SK-N-SH (cell line): Measurements from ENCODE around the gene UBE2D1. TPM values are rescaled to one million over a fixed set of nuclear protein-coding genes. Genes with fewer than 3 reads are reported as not detected.

Experiments used
- CTCF ChIA-PET: fragments of 300-600, 350-600 bp; formaldehyde crosslinking; extraction: SDS; loops from one replicate; lab custom pipeline; 2021; lab: Yijun Ruan, JAX
- POLR2A ChIA-PET: fragments of 350-600 bp; sonication (Branson Sonifier 250); formaldehyde crosslinking; extraction: SDS; loops from one replicate; lab custom pipeline; 2020; ENCODE audit warnings: antibody characterized with exemption, inconsistent platforms; lab: Yijun Ruan, JAX
- DNase-seq: peaks from one replicate; pipeline ENCODE4 v3.0.0; 2012
- H2AFZ ChIP-seq: fragments of 200-600 bp; sonication (generic); 2 replicates; pipeline ENCODE4 v1.8.1; 2016; ENCODE audit warnings: antibody characterized with exemption, mild to moderate bottlenecking, low read depth
- H3F3A ChIP-seq: fragments of 200-600 bp; sonication (generic); replicated peaks from 2 replicates; pipeline ENCODE3; 2016; ENCODE audit warnings: antibody characterized with exemption, mild to moderate bottlenecking; ENCODE audit not compliant: insufficient read depth
- H3K27ac ChIP-seq, 2 experiments: fragments of 200-500 bp in 1 of 2; fragments of 200-600 bp in 1 of 2; sonication (Bioruptor generic) in 1 of 2; sonication (generic), shearing (Covaris generic) in 1 of 2; 2 replicates each; pipeline versions ENCODE4 v1.5.1 to v1.6.1; 2014 to 2016; ENCODE audit warnings: low read depth in 2 of 2, inconsistent platforms in 1 of 2, low read length in 1 of 2, mild to moderate bottlenecking in 1 of 2, mixed read lengths in 1 of 2
- H3K27me3 ChIP-seq: fragments of 200-600 bp; sonication (generic), shearing (Covaris generic); 2 replicates; pipeline ENCODE4 v1.6.1; 2016; ENCODE audit warnings: mixed run types; ENCODE audit not compliant: insufficient read depth
- H3K36me3 ChIP-seq, 2 experiments: fragments of 200-500 bp in 1 of 2; fragments of 200-600 bp in 1 of 2; sonication (Bioruptor generic) in 1 of 2; sonication (generic) in 1 of 2; replicated peaks in 1 of 2; 2 replicates each; pipeline versions ENCODE3 to v1.5.1; 2014 to 2016; ENCODE audit warnings: low read length in 1 of 2, mild to moderate bottlenecking in 1 of 2; ENCODE audit not compliant: insufficient read depth in 2 of 2, control insufficient read depth in 1 of 2
- H3K4me1 ChIP-seq, 2 experiments: fragments of 200-500 bp in 1 of 2; fragments of 200-600 bp in 1 of 2; sonication (Bioruptor generic) in 1 of 2; sonication (generic), shearing (Covaris generic) in 1 of 2; 2 replicates each; pipeline versions ENCODE4 v1.5.1 to v1.6.1; 2014 to 2016; ENCODE audit warnings: low read depth in 1 of 2, low read length in 1 of 2, mixed run types in 1 of 2; ENCODE audit not compliant: insufficient read depth in 2 of 2, control insufficient read depth in 1 of 2
- H3K4me2 ChIP-seq: fragments of 200-600 bp; sonication (generic), shearing (Covaris generic); 2 replicates; pipeline ENCODE4 v1.6.1; 2017; ENCODE audit warnings: mixed run types
- H3K4me3 ChIP-seq, 2 experiments: fragments of 200-500 bp in 1 of 2; fragments of 200-600 bp in 1 of 2; sonication (Bioruptor generic) in 1 of 2; sonication (generic), shearing (Covaris generic) in 1 of 2; 2 replicates each; pipeline versions ENCODE4 v1.5.1 to v1.8.1; 2014 to 2016; ENCODE audit warnings: low read depth in 2 of 2, inconsistent platforms in 1 of 2, low read length in 1 of 2, mild to moderate bottlenecking in 1 of 2, mixed read lengths in 1 of 2, moderate library complexity in 1 of 2
- H3K79me2 ChIP-seq: fragments of 200-600 bp; sonication (generic); 2 replicates; pipeline ENCODE4 v1.8.1; 2017; ENCODE audit warnings: mild to moderate bottlenecking; ENCODE audit not compliant: insufficient read depth
- H3K9ac ChIP-seq: fragments of 200-600 bp; sonication (generic); 2 replicates; pipeline ENCODE4 v1.6.1; 2017; ENCODE audit warnings: mixed run types
- H3K9me2 ChIP-seq: fragments of 200-600 bp; sonication (generic); 2 replicates; pipeline ENCODE4 v1.6.1; 2017; ENCODE audit warnings: mixed run types
- H3K9me3 ChIP-seq: fragments of 200-600 bp; sonication (generic); 2 replicates; pipeline ENCODE4 v1.6.1; 2017; ENCODE audit warnings: mixed run types, mild to moderate bottlenecking, moderate library complexity
- H4K20me1 ChIP-seq: fragments of 200-600 bp; sonication (generic); 2 replicates; pipeline ENCODE4 v1.6.1; 2017; ENCODE audit warnings: mild to moderate bottlenecking, mixed run types; ENCODE audit not compliant: insufficient read depth
- CTCF ChIP-seq: fragments of 200-600 bp; sonication (generic); IDR thresholded peaks from 2 replicates; pipeline ENCODE4 v1.6.1; 2017; ENCODE audit warnings: antibody characterized with exemption, mild to moderate bottlenecking, moderate library complexity
- EZH2phosphoT487 ChIP-seq: fragments of 200-600 bp; sonication (generic); IDR thresholded peaks from 2 replicates; pipeline ENCODE4 v1.6.1; 2017; ENCODE audit warnings: low read depth, mixed run types, mild to moderate bottlenecking, antibody characterized with exemption, moderate library complexity, borderline replicate concordance
- FOXJ3 ChIP-seq: sonication (generic); formaldehyde crosslinking; IDR thresholded peaks from 2 replicates; pipeline ENCODE4 v1.5.1; 2020; ENCODE audit warnings: mild to moderate bottlenecking, missing genetic modification reagents
- FOXM1 ChIP-seq: IDR thresholded peaks from 2 replicates; pipeline ENCODE4 v1.4.0; 2012; ENCODE audit warnings: low read depth, mild to moderate bottlenecking
- GATA2 ChIP-seq: sonication (generic); formaldehyde crosslinking; IDR thresholded peaks from 2 replicates; pipeline ENCODE4 v1.5.0; 2020; ENCODE audit warnings: mild to moderate bottlenecking, missing genetic modification reagents
- IRF3 ChIP-seq: fragments of 150-350 bp; IDR thresholded peaks from 2 replicates; pipeline ENCODE4 v1.6.1; 2016; ENCODE audit warnings: mild to moderate bottlenecking, low read depth, low read length
- JUND ChIP-seq: IDR thresholded peaks from 2 replicates; pipeline ENCODE4 v1.4.0; 2012
- MAX ChIP-seq: IDR thresholded peaks from 2 replicates; pipeline ENCODE4 v1.4.0; 2012; ENCODE audit warnings: low read depth
- MEF2A ChIP-seq: IDR thresholded peaks from 2 replicates; pipeline ENCODE4 v1.4.0; 2012; ENCODE audit warnings: low read depth, borderline replicate concordance
- MXI1 ChIP-seq: IDR thresholded peaks from 2 replicates; pipeline ENCODE4 v1.6.1; 2012; ENCODE audit warnings: mild to moderate bottlenecking, low read depth, low read length, improper control_type of control experiment
- NFIC ChIP-seq: IDR thresholded peaks from 2 replicates; pipeline ENCODE4 v1.4.0; 2012; ENCODE audit warnings: borderline replicate concordance
- RCOR1 ChIP-seq: fragments of 150-350 bp; IDR thresholded peaks from 2 replicates; pipeline ENCODE4 v1.6.1; 2017; ENCODE audit warnings: antibody characterized with exemption, low read length
- RFX5 ChIP-seq: IDR thresholded peaks from 2 replicates; pipeline ENCODE4 v1.6.1; 2012; ENCODE audit warnings: mild to moderate bottlenecking, improper control_type of control experiment, low read length
- SIN3A ChIP-seq: IDR thresholded peaks from 2 replicates; pipeline ENCODE4 v1.6.1; 2012; ENCODE audit warnings: low read depth, mild to moderate bottlenecking, low read length, moderate library complexity, borderline replicate concordance
- SMC3 ChIP-seq: IDR thresholded peaks from 2 replicates; pipeline ENCODE4 v1.6.1; 2012; ENCODE audit warnings: low read depth, low read length, improper control_type of control experiment
- TEAD4 ChIP-seq: IDR thresholded peaks from 2 replicates; pipeline ENCODE4 v1.4.0; 2012; ENCODE audit warnings: mild to moderate bottlenecking, borderline replicate concordance; ENCODE audit not compliant: insufficient read depth
- USF2 ChIP-seq: fragments of 150-350 bp; IDR thresholded peaks from 2 replicates; pipeline ENCODE4 v1.6.1; 2017; ENCODE audit warnings: antibody characterized with exemption, low read length, low read depth, borderline replicate concordance
- YY1 ChIP-seq: IDR thresholded peaks from 2 replicates; pipeline ENCODE4 v1.4.0; 2012; ENCODE audit warnings: low read depth, mild to moderate bottlenecking
- ZBTB33 ChIP-seq: IDR thresholded peaks from 2 replicates; pipeline ENCODE4 v1.4.0; 2012; ENCODE audit warnings: low read depth, borderline replicate concordance
- WGBS: methylation state at CpG from one replicate; pipeline ENCODE4 v1.1.6; 2017; ENCODE audit warnings: low lambda C conversion rate; 5-methylcytosine and 5-hydroxymethylcytosine counted together
- polyA plus RNA-seq, 3 experiments: library from polyadenylated mRNA; depleted of rRNA; stranded (reverse); fragments of >200 nt; gene quantifications; 2 replicates each; pipeline ENCODE4 v1.2.3, GENCODE V29; 2012

The UBE2D1 gene
- polyA plus RNA-seq, 1 of the 3 experiments (the other 2 are of a cell fraction), result 8.7 TPM

GRCh38 chr10:58360412-58361004 lies 25.7 kb downstream of the UBE2D1 start:
- POLR2A ChIA-PET, result no interaction called here
- CTCF ChIA-PET, result interaction anchor here (0.7 kb wide), 1 partner anchor 85 kb away, joined by 3 read pairs; no protein-coding TSS in a partner anchor

More at GRCh38 chr10:58360412-58361004, 25.7 kb downstream of the UBE2D1 start:
- H3K36me3 ChIP-seq, result peaks cover 13 to 31% of the 10 kb centered on the region in 2 experiments
- H3F3A ChIP-seq, result peaks cover 9% of the 10 kb centered on the region
- H3K27me3 ChIP-seq, result no peaks in the 10 kb centered on the region
- H4K20me1 ChIP-seq, result no peaks in the 10 kb centered on the region; the same call in 1 of the 2 replicates
- DNase-seq, result no peak
- H3K4me3 ChIP-seq, result no peak overlapping the region
- no peak overlapping the region for H2AFZ ChIP-seq
- no peaks in the 10 kb centered on the region; the same call in 1 of the 2 replicates for H3K9me2 ChIP-seq
- 95% methylated on average over 9 of the region's 9 CpGs for WGBS
- H3K4me2 ChIP-seq, result no peak overlapping the region
- H3K4me1 ChIP-seq, result peaks cover 2 to 4% of the 10 kb centered on the region in 2 experiments; a peak in 2 of 4 replicates
- TF ChIP-seq TEAD4, result no peak
- TF ChIP-seq RCOR1, result no peak
- TF ChIP-seq MXI1, result no peak
- no peak for TF ChIP-seq NFIC
- TF ChIP-seq MEF2A, result no peak
- TF ChIP-seq SMC3, result no peak
- no peak for TF ChIP-seq RFX5
- TF ChIP-seq EZH2phosphoT487, result no peak
- no peak for TF ChIP-seq CTCF
- no peak for TF ChIP-seq GATA2 (CRISPR knock-in tag)
- no peak for TF ChIP-seq JUND
- TF ChIP-seq ZBTB33, result no peak
- no peak for TF ChIP-seq USF2
- TF ChIP-seq FOXJ3 (CRISPR knock-in tag), result no peak
- no peak for TF ChIP-seq MAX
- no peak for TF ChIP-seq FOXM1
- TF ChIP-seq SIN3A, result no peak
- no peak for TF ChIP-seq IRF3
- no peak for TF ChIP-seq YY1
- no peak overlapping the region for H3K9ac ChIP-seq
- no peaks in the 10 kb centered on the region for H3K9me3 ChIP-seq
- no peak overlapping the region for H3K27ac ChIP-seq
- H3K79me2 ChIP-seq, result peaks cover 16% of the 10 kb centered on the region; the same call in 1 of the 2 replicates
